Right lobe of liver (tissue), 4 donors: Measurements from ENCODE around the gene HGS.

Source experiments
- POLR2A ChIP-seq: fragments of 450-650 bp; IDR thresholded peaks from one replicate; pipeline ENCODE4 v1.6.1; 2017; ENCODE audit warnings: antibody characterized with exemption, mild to moderate bottlenecking
- TF ChIP-seq, protein P1 (sequence below), 4 donors: fragments of 200-600 bp in 3 of 4; fragments of 450-650 bp in 1 of 4; IDR thresholded peaks; one replicate each; pipeline versions ENCODE4 v1.5.1 to v1.8.0; 2016 to 2022; ENCODE audit warnings: antibody characterized with exemption in 4 of 4, mild to moderate bottlenecking in 2 of 4
- donor health status: DM: no; HTN: no; CAD: no.
- donor health status: DM: no; HTN: no; CAD: no.
- donor health status: DM: no; HTN: yes; CAD: no.

- TF ChIP-seq, protein P1, sequence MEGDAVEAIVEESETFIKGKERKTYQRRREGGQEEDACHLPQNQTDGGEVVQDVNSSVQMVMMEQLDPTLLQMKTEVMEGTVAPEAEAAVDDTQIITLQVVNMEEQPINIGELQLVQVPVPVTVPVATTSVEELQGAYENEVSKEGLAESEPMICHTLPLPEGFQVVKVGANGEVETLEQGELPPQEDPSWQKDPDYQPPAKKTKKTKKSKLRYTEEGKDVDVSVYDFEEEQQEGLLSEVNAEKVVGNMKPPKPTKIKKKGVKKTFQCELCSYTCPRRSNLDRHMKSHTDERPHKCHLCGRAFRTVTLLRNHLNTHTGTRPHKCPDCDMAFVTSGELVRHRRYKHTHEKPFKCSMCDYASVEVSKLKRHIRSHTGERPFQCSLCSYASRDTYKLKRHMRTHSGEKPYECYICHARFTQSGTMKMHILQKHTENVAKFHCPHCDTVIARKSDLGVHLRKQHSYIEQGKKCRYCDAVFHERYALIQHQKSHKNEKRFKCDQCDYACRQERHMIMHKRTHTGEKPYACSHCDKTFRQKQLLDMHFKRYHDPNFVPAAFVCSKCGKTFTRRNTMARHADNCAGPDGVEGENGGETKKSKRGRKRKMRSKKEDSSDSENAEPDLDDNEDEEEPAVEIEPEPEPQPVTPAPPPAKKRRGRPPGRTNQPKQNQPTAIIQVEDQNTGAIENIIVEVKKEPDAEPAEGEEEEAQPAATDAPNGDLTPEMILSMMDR (IDR thresholded peaks at IDR 0.05): no peak
- TF ChIP-seq POLR2A: no peak
These were observed 41.6 kb downstream of the HGS start for GRCh38 chr17:81725439-81725838.
